Ramos (cell line): ENCODE results near the gene GRK3.
"Not testable (repeated sequence)": the region's sequence is repeated elsewhere in the genome, so short reads cannot be mapped to it uniquely, and the experiment has no call there.

Source experiments
- in situ Hi-C: fragments of 300-500 bp; cut with MboI; formaldehyde crosslinking; loops from one replicate; pipeline ENCODE4 v1.14.3; 2022; ENCODE audit warnings: low sequenced_read_pairs; ENCODE audit not compliant: unreplicated experiment

GRK3 gene

GRCh38 chr22:25623851-25624250 is 59.4 kb downstream of the GRK3 start:
- in situ Hi-C loops: no loop called here

GRCh38 chr22:25624476-25624875 is 60.0 kb downstream of the GRK3 start:
- in situ Hi-C loops: no loop called here

- in situ Hi-C loops: not testable (repeated sequence)
Measured at GRCh38 chr22:25625747-25626623, 61.5 kb downstream of the GRK3 start.

GRCh38 chr22:25626624-25626990 is 62.1 kb downstream of the GRK3 start:
- in situ Hi-C loops: no loop called here

GRCh38 chr22:25627271-25627852 is 62.9 kb downstream of the GRK3 start:
- in situ Hi-C loops: no loop called here

- in situ Hi-C loops: no loop called here
Measured at GRCh38 chr22:25628494-25628893, 64.0 kb downstream of the GRK3 start.

GRCh38 chr22:25629613-25630012 is 65.1 kb downstream of the GRK3 start:
- in situ Hi-C loops: no loop called here

GRCh38 chr22:25630447-25630846 is 66.0 kb downstream of the GRK3 start:
- in situ Hi-C loops: no loop called here

GRCh38 chr22:25636323-25636722 is 71.8 kb downstream of the GRK3 start:
- in situ Hi-C loops: no loop called here

- in situ Hi-C loops: no loop called here
Measured at GRCh38 chr22:25637032-25637431, 72.6 kb downstream of the GRK3 start.

- in situ Hi-C loops: no loop called here
Measured at GRCh38 chr22:25637672-25638071, 73.2 kb downstream of the GRK3 start.

GRCh38 chr22:25638638-25639037 is 74.2 kb downstream of the GRK3 start:
- in situ Hi-C loops: no loop called here

GRCh38 chr22:25641650-25642049 is 77.2 kb downstream of the GRK3 start:
- in situ Hi-C loops: no loop called here

GRCh38 chr22:25643232-25644000 is 78.9 kb downstream of the GRK3 start:
- in situ Hi-C loops: no loop called here

GRCh38 chr22:25644122-25644521 is 79.6 kb downstream of the GRK3 start:
- in situ Hi-C loops: no loop called here

- in situ Hi-C loops: no loop called here
Measured at GRCh38 chr22:25645266-25645665, 80.8 kb downstream of the GRK3 start.

GRCh38 chr22:25645964-25646363 is 81.5 kb downstream of the GRK3 start:
- in situ Hi-C loops: no loop called here

GRCh38 chr22:25650833-25651232 is 86.4 kb downstream of the GRK3 start:
- in situ Hi-C loops: no loop called here

- in situ Hi-C loops: no loop called here
Measured at GRCh38 chr22:25651332-25652085, 87.0 kb downstream of the GRK3 start.

GRCh38 chr22:25654676-25655075 is 90.2 kb downstream of the GRK3 start:
- in situ Hi-C loops: no loop called here
